HG02884 (cell line): ENCODE results near the gene MAP7D3.

ENCODE experiments used
- ATAC-seq: cut with Tn5 transposase; IDR thresholded peaks from one replicate; pipeline ENCODE4 v1.9.1; 2021; ENCODE audit warnings: mild to moderate bottlenecking, moderate library complexity; ENCODE audit not compliant: unreplicated experiment

Gene MAP7D3

DNA sequence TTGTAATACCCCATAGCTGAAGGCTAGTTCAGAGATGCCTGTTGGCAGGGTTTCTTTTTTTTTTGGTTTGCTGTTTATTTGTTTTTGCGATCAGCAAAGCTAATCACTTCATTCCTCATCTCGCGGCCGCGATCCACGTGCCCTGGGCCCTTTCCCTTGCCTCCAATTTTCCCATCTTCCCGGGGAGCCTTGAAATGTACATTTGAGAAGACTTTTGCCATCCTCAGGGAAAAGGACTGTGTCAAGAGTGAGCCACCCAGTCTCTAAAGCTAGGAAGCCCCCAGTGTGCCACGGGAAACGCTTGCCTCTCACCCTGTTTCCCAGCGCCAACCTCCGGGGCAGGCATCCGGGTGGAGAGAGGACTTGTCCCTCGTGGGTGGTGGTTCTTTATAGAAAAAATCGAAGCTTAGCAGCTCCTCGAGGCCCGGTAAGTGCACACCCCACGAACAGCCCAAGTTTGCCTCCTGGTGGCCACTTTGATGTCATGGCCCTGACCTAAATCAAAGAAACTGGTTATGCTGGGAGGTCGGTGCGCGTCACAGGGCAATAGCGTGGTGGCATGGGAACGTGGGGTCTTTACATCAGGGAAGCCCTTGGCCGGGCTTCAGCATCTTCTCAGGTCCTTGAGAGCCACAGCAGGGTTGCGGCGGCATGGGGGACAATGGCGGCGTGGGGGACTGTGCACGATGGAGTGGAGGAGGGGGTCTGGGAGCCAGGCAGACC is 42.0 kb downstream of the MAP7D3 start:
- ATAC-seq: no peak

DNA sequence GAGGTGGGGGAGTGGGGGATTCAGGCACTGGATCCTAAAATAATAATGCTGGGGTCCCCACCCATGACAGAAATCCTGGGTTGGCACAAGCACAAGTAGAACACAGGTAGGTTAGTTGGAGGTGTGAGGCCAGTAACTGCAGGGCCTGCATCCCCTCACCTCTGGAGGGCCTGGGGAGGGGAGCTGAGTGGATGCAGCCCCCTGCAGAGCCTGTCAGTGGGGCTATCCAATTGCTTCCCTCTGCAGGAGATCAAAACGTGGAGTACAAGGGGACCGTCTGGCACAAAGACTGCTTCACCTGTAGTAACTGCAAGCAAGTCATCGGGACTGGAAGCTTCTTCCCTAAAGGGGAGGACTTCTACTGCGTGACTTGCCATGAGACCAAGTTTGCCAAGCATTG is 43.7 kb downstream of the MAP7D3 start:
- ATAC-seq: no peak

DNA sequence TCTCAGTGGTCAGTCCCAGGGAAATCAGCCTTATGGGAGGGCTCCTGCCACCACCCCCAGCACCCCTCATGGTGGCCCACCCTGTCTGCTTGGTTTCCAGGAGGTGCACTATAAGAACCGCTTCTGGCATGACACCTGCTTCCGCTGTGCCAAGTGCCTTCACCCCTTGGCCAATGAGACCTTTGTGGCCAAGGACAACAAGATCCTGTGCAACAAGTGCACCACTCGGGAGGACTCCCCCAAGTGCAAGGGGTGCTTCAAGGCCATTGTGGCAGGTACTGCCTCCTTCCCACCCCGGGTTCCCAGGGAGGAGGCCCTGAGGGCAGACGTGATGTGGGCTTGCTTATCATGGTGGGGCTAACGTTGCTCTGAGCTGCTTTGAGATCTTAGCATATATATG is 44.3 kb downstream of the MAP7D3 start:
- no peak for ATAC-seq

DNA sequence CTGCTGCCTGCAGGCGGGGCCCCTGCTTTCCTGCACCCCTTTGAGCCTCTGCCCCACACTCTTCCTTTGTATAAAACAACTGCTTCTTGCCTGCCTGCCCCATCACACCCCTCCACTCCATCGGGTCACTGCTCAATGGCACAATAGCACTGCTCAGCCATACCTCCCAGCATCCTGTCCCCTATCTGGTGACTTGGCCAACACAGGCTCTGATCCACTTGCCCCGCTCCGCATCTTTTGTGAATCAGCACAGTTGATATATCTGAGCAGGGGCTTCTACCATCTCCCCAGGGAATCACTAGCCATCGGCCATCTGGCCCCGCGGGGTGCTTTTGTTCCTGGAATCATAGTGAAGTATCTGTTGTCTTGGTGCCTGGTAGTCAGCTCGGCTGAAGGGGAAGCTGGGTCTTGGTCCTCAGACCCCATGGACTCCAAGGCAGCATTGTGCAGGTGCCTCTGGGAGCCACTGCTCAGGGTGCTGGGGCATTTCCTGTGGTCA is 45.3 kb downstream of the MAP7D3 start:
- ATAC-seq: no peak

DNA sequence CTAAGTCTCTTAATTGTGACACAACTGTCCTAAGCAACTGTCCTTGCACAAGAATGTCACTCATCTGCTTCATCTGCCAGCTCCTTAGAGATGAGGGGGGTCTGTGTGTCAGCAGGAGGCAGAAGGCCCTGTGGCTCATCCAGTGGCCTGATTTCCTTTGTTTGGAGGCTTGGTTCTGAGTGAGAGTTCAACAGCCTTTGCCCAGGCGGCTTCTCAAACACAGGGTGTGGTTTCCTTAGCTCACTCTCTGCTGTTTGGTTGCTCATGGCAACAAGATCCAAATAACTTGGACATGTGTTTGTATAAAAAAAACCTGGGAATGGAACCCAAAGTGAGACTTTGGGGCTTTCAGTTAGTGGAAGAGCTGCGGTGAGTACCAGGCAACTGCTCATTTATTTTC is 46.6 kb downstream of the MAP7D3 start:
- no peak for ATAC-seq

DNA sequence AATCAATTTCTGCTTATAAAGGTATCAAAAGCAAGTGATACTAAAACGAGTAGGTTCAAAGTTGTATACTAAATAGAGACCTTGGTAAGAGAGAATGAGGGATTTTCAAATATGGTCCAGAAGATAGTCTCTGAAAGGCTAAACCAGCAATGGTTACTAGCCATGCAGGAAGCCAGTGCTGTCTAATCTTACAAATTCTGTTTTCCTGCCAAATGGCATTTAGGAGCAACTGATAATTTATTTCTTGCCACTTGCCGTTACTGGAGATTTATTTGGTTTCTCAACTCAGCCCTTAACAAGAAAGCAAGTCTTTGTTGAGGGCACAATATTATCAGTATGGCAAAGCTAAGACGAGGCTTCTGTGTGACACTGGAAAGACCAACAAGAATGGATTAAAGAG is 47.2 kb downstream of the MAP7D3 start:
- ATAC-seq: no peak

DNA sequence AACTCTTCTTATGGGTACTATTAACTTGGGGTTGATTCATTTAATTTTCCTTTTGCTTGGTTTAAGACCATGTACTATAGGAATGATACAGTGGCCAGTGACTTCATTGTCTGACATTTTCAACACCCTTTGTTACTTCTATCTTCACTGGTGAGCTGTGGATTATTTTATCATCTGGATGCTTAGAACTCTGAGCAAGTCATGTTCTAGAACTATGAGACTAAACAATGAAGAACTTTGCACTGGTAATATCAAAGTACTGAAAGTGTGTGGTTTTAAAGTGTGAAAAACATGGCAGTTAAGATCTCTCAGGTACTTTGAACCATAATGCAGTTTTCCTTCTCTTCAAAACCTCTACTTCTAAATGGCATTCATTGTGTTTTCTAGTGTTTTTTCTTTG is 47.8 kb downstream of the MAP7D3 start:
- no peak for ATAC-seq

DNA sequence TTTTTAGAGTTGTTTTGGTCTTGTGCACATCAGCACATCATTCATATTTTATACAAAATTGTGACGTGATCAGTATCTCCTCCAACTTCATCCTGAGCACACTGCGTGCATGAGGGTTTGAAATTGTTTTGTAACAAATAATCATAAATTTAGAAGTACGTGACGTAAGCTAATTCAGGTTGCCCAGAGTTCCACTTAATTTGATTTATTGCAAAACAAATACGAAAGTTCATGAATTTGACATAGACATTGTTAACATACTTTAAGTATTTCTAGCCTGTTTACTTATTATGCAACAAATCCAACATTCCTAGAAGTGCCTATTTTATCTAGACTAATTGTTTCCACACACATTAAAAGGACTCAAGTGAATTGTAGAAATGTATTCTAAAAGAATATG is 48.3 kb downstream of the MAP7D3 start:
- ATAC-seq: no peak

DNA sequence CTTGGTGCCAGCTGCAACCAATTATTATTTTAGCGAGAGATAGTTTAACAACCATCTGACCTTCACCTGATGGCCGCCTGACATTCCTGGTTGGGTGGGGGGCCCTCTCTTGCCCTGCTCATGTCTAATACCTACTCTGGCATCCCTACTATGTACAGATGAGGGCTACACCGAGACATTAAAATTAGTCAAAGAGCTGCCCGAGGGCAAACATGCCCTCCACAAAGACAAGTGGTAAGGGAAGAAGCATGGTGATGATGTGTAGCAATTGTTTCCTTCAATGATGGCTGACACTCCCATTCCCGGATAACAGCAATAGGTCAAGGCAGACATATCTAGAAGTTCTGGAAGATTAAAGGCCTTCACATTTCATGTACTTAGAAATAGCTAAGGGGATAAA is 49.6 kb downstream of the MAP7D3 start:
- no peak for ATAC-seq

DNA sequence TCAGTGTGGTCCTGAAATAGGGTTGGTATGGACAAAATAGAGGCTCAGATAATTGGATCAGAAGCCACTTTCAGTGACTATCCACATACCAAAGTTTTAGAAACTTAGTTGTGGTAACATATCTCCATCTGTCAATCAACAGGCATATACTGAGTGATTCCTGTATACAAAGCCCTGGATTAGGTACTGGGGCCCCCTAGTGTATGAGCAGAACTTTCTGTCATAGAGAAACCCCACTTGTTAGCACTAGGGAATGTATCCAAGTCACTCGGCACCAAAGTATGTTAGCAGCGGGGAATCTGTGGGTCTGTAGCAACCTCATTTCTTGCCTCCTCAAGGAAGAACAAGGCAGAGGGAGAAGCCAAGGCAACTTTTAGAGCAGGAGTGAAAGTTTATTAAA is 50.7 kb downstream of the MAP7D3 start:
- ATAC-seq: no peak

DNA sequence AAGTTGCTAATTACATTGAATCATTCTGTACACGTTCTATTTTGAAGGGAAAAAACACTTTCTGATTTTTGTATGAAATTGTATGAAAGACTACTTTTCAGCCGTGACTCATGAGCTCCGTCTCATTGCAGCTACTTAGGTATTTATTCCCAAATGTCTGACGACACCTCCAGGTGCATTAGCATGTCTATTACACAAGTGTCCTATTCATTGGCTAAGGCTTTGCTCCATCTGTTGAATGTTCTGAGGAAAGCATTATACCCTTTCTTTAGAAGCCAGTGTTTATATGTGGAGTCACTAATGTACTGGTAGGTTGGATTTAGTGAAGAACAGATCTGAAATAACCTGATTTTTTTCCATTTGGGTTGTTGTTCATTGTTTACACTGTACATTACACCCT is 51.8 kb downstream of the MAP7D3 start:
- no peak for ATAC-seq

DNA sequence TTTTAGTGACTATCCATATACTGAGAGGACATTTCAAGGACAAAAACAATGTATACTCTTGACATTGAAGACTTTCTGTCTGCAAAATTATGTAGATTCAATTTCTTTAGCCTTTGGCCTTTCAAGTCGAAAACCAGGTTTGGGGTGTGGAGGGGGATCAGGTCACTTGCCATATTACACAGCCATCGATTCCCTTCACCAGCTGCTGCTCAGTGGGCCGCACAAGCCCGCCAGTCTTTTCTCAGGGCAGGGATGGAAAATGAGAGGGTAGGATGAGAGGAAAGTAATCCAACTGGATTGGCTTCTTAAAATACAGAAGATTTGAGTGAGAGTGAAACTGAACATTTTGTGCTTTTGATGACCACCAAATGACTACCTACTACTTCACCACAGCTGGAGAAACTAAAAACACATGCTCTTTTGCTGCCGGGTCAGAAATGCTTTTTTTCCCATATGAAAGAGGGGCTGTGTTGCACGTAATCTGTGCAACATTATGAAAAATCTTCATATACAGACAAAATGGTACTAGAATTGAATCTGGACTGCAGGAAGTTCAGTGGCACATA is 52.4 kb downstream of the MAP7D3 start:
- no peak for ATAC-seq

DNA sequence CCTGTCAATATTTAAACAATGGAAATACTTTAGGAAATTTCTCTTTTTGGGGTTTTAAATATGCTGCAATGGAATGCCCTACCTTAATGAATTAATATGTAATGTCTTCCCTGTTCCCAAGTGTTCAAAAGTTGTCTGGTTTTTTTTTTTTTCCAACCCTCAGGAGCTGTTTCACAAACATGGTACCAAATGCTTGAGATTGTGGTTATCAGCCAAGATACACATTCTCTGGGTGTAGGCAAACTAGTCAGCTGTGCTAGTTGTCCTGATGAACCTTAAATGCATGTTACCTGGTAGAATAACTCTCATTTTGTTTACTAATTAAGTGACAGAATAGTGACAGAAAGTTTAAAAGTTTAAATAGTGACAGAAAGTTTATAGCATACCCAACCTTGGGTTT is 53.2 kb downstream of the MAP7D3 start:
- ATAC-seq: no peak

DNA sequence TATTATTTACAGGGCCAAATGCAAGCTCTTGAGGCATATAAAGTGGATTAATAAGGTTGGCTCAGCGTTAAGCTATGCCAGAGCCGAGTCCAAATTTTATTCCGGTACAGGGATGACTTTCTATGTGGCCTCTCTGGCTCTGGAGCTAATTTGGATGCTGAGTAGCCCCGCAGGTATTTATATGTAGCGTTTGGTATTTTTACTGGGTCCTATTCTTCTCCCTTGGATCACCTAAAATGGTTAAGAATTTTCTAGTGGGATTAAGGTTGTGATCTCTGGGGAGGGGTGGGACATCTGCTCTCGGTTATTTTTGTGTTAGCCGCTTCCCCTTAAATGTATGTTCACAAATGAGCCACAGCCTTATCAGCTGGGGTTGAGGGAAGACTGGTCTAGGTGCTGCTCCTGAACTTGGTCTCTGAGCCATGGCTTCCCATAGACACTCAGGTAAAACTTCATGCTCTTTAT is 54.5 kb downstream of the MAP7D3 start:
- no peak for ATAC-seq

DNA sequence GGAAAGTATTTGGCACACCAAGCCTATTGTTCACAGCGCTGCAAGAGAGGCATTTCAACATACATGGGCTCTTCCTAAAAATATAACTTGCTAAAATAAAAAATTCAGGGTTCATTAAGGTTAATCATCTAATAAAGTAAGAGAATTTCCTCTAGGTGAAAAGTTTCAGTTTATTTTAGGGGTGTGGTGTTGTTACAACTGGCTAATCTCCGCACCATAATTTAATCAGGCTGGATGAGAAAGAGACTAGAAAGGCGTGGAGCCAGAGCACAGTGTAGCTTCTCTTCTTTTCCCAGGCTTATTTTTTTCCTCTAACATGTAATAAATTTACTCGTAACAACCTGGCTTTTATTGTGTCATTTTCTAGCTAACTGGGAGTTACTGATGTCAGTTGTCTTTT is 56.0 kb downstream of the MAP7D3 start:
- no peak for ATAC-seq

DNA sequence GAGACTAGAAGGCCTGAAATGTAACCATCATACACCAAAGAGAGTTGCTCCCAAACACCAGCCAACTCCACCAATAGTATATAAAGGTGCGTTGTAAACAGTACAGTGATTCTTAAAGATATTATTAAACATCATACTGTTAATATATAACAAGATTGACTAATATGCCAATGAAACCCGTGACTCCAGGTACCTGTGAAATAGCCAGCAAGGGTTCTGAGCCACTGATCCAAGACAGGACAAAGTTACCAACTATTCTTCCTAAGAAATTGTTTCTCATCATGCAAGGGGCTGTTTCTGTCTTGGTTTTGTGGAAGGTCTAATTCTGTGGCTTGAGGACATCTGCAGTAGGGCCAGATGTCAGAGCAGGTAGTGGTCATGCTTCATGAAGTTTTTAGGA is 56.7 kb downstream of the MAP7D3 start:
- no peak for ATAC-seq

DNA sequence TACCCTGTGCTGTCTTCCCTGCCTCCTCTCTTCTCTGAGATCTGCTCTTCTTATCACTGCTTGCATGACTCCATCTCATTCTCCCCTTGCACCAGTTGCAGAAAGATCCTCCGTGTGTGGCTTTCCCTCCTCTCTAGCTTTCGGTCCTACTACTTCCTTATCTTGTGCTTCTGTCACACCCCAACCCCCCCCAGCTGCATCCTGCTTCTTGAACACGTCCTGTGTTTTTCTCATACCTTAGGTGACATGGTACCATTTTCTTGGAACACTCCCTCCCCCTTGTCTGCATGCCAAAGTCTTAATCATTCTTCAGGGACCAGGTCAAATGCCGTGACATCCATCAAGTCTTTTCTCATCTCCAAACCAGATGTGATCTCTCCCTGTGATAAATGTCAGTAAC is 57.4 kb downstream of the MAP7D3 start:
- no peak for ATAC-seq

DNA sequence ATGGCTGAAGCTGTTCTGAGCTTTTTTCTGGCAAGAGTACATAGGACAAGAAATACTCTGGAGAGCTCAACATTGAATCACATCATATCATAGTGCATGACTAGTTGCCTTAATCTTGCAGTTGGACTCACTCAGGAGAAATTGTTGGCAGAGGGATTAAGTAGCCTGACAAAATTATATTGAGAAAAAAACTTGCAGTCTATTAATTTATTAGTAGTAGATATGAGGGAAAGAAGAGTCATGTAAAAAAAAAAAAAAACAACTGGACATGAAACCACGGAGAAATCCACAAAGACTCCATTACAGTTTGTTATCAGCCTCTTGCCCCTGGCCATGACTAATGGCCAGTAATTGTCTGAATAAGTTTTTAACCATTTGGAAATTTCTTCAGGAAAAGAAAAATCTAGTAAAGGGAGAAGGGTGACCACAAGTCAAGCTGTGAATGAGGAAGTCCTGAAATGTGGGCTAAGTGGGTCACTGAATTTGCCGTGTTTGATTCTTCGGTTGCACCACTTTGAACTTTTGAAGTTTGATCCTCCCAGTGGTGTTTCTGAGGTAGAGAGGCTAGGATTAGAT is 58.3 kb downstream of the MAP7D3 start:
- no peak for ATAC-seq

DNA sequence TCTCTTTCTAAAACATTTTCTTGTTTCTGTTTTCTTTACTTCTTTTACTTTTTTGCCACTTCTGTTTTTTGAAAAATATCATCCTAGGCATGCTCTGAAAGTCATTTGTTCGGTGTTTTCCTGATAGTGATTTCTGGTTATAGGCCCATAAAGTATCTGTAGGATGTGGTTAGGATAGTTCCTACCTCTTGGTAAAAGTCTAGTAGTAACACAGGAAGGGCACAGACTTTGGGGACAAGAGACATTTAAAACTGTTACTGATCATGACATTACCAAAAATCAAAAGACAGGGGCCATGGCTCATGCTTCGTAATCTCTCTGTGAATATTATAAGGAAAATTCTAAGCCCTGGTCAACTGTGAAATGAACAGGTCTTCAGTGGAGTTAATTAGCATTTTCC is 59.1 kb downstream of the MAP7D3 start:
- no peak for ATAC-seq

DNA sequence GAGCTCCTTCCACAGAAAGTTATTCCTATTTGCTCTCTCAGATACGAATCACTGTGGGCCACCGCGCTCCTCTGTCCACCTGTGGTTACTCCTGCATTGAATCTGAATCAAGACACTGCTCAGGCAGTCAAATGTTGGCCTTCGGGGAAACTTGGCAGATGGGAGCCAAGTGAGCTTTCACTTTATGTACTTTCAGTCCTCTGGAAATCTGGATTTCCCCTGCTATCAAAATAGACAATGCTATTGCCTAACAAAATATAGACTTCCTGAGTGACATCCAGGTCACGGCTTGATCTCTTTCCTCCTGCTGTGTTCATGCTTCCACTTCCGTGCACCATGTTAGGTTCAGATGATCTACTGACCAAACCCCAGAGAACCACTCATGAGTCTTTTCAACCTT is 60.0 kb downstream of the MAP7D3 start:
- ATAC-seq: no peak

DNA sequence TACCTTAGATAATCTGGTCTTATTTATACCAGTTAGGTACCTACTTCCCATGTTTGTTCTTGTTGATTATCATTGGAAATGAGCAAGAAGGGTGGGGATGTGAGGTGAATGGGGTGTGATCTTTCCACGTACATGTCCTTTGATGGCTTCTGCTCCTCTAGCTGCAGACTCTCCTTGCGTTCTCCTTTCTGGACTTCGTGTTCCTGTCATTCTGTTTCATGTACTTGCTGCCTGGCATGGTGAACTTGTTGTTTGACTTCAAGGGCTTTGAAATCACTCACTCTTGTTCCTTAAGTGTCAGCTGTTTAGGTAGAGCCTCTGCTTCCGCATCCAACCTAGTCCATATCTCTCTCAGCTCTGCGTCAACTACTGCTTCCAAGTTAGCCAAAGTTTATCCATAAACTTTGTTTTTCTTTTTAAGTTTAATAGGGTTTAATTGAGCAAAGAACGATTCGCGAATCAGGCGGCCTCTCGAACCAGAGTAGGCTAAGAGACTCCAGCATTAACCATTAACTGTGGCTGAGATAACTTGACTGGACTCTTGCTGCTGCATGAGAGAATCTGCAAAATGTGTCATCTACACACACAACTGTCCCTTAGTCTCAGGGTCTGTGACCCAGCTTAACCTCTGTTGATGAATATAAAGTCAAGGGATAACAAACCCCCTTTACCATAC is 61.0 kb downstream of the MAP7D3 start:
- ATAC-seq: no peak

DNA sequence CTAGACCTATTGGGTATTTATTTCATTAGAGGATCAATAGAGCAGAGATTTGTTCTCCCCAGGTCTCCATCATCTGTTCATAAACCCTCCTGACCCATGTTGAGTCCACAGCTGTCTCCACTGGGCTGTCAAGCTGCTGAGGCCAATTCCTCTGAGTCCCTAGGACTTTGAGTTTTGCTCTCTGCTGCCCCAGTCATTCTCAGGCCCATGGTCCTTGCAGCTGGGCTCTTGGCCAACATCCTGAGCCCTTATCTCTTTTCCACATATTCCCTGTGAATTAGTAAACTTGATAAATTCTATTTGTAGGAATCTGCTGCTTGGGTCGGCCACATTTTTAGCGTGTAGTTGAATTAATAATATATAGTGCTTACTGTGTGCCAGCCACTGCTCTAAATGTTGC is 62.0 kb downstream of the MAP7D3 start:
- no peak for ATAC-seq
